ENCODE results near the gene S100A1.
A peak's percentile ranks its signal among the peaks of the same experiment; 100 is the strongest.
"Not testable (repeated sequence)": the region's sequence is repeated elsewhere in the genome, so short reads cannot be mapped to it uniquely, and the experiment has no call there.

S100A1 gene

DNA sequence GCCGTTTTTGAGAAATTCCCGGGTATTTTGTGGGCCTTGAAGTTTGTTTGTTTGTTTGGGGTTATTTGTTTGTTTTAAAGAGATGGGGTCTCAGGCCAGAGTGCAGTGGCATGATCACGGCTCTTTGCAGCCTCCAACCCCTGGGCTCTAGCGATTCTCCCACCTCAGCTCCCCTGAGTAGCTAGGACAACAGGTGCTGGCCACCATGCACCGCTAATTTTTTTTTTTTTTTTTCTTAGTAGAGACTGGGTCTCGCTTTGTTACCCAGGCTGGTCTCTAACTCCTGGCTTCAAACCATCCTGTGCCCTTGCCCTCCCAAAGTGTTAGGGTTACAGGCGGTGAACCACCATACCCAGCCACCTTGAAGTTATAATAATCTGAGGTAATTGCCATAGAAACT is 7.6 kb downstream of the S100A1 start:
- TF ChIP-seq, protein P1, sequence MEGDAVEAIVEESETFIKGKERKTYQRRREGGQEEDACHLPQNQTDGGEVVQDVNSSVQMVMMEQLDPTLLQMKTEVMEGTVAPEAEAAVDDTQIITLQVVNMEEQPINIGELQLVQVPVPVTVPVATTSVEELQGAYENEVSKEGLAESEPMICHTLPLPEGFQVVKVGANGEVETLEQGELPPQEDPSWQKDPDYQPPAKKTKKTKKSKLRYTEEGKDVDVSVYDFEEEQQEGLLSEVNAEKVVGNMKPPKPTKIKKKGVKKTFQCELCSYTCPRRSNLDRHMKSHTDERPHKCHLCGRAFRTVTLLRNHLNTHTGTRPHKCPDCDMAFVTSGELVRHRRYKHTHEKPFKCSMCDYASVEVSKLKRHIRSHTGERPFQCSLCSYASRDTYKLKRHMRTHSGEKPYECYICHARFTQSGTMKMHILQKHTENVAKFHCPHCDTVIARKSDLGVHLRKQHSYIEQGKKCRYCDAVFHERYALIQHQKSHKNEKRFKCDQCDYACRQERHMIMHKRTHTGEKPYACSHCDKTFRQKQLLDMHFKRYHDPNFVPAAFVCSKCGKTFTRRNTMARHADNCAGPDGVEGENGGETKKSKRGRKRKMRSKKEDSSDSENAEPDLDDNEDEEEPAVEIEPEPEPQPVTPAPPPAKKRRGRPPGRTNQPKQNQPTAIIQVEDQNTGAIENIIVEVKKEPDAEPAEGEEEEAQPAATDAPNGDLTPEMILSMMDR (IDR thresholded peaks at IDR 0.05; ENCODE audit: low read depth, low read length, missing control alignments): no peak
- H3K4me3 ChIP-seq (replicated peaks; ENCODE audit: low read depth, low read length): peak overlapping the region; percentile 94

DNA sequence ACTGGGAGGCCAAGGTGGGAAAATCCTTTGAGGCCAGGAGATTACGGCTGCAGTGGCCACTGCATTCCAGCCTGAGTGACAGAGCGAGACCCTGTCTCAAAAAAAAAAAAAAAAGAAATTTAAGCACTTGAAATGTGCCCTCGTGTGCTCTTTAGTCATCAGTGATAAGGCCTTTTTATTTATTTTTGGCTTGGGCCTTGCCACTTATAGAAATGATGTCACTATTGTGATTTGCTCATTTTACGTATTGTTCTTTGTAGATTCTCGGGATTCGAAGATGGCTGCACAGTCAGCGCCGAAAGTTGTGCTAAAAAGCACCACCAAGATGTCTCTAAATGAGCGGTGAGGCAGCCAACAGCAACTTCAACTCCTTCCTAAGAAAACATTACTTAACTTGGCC is 8.1 kb downstream of the S100A1 start:
- TF ChIP-seq, protein P1 (IDR thresholded peaks at IDR 0.05; ENCODE audit: low read depth, low read length, missing control alignments): no peak
- DNase-seq (ENCODE audit: extremely low read depth, low read depth): no peak
- no peak overlapping the region for H3K4me3 ChIP-seq (replicated peaks; ENCODE audit: low read depth, low read length)

More for the DNA sequence above, 7.6 kb downstream of the S100A1 start:
- no peak for DNase-seq (ENCODE audit: extremely low read depth, low read depth)

DNA sequence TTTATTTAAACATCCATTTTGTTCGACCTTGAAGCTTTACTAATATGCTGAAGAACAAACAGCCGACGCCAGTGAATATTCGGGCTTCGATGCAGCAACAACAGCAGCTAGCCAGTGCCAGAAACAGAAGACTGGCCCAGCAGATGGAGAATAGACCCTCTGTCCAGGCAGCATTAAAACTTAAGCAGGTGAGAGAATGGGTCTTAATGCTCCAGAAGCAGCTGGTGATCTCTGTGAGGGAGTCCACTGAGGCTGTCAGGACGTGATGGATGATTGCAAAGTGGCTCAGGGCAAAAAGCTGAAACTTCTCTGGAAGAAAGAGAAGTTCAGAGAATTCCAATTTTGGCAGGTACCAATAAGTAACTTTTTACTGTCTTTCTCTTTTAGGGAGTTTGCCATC is 10.0 kb downstream of the S100A1 start:
- DNase-seq (ENCODE audit: extremely low read depth, low read depth): no peak
- no peak overlapping the region for H3K4me3 ChIP-seq (replicated peaks; ENCODE audit: low read depth, low read length)
- TF ChIP-seq, protein P1 (IDR thresholded peaks at IDR 0.05; ENCODE audit: low read depth, low read length, missing control alignments): no peak

DNA sequence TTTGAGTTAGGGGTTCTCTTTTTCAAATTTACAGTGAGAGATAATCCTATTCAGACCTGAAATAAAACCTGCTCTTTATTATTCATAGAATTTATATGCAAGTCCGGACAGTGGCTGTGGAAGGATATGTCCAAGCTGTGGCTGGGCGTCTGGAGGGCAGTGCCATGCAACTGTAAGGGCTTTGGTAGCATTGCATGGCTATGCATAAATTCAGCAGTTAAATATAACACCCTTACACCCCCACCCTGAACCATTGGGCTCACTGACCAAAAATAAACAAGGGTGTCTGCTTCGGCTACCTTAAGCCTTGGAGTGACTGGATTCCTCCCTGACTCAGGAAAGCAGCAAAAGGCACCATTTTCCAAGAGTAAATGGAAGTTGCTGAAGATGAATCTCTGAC is 11.0 kb downstream of the S100A1 start:
- TF ChIP-seq, protein P1 (IDR thresholded peaks at IDR 0.05; ENCODE audit: low read depth, low read length, missing control alignments): no peak
- no peak for DNase-seq (ENCODE audit: extremely low read depth, low read depth)
- H3K4me3 ChIP-seq (replicated peaks; ENCODE audit: low read depth, low read length): no peak overlapping the region

DNA sequence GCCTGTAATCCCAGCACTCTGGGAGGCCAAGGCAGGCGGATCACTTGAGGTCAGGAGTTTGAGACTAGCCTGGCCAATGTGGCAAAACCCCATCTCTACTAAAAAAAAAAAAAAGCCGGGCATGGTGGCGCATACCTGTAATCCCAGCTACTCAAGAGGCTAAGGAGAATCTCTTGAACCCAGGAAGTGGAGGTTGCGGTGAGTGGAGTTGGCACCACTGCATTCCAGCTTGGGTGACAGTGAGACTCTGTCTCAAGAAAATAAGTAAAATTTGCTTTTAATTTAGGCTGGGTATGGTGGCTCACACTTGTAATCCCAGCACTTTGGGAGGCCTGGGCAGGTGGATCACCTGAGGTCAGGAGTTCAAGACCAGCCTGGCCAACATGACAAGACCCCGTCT is 12.0 kb downstream of the S100A1 start:
- DNase-seq (ENCODE audit: extremely low read depth, low read depth); H3K4me3 ChIP-seq (replicated peaks; ENCODE audit: low read depth, low read length): not testable (repeated sequence)

DNA sequence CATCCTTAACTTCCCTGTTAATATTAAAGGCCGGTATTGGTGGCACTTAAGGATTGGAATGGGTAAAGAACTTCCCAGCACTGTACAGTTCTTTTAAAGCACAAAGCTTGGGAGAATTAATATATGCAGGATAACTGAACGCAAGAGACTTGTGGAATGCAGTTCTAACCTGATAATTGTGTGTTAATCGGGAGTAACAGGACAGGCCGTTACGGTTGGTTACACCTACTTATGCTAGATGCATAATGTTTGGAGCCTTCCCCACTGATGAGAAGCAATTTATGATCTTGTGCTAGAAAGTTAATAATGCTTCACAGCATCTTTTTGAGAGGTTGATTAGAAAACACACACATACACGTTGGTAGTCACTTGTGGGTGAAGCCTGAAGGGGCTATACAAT is 12.6 kb downstream of the S100A1 start:
- DNase-seq (ENCODE audit: extremely low read depth, low read depth): no peak
- H3K4me3 ChIP-seq (replicated peaks; ENCODE audit: low read depth, low read length): no peak overlapping the region
- TF ChIP-seq, protein P1 (IDR thresholded peaks at IDR 0.05; ENCODE audit: low read depth, low read length, missing control alignments): no peak

DNA sequence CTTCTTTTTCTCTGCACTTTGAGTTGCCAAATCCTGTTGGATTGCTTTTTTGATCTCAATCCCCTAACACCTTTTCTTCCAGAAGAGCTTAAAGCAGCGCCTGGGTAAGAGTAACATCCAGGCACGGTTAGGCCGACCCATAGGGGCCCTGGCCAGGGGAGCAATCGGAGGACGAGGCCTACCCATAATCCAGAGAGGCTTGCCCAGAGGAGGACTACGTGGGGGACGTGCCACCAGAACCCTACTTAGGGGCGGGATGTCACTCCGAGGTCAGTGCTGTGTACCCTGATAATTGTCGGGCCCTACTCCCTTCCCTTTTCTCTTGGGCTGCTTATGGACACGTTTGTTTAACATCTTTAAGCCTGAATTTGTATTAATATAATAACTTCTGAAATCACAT is 13.9 kb downstream of the S100A1 start:
- H3K4me3 ChIP-seq (replicated peaks; ENCODE audit: low read depth, low read length): no peak overlapping the region
- TF ChIP-seq, protein P1 (IDR thresholded peaks at IDR 0.05; ENCODE audit: low read depth, low read length, missing control alignments): no peak
- DNase-seq (ENCODE audit: extremely low read depth, low read depth): no peak
